Osteoblast (primary cell): ENCODE measurements around the gene MIGA1. TPM values are rescaled to one million over a fixed set of nuclear protein-coding genes. Genes with fewer than 3 reads are reported as not detected.
"Not testable (repeated sequence)": the region's sequence is repeated elsewhere in the genome, so short reads cannot be mapped to it uniquely, and the experiment has no call there.

Experiments used
- DNase-seq: peaks from one replicate; pipeline ENCODE4 v3.0.0; 2011; ENCODE audit warnings: low spot score, mixed read lengths; ENCODE audit not compliant: insufficient read length; ENCODE audit errors: missing footprints
- H2AFZ ChIP-seq: 2 replicates; pipeline ENCODE4 v1.6.0; 2011; ENCODE audit warnings: mild to moderate bottlenecking, low read length
- H3K27ac ChIP-seq: 2 replicates; pipeline ENCODE4 v1.5.1; 2011; ENCODE audit warnings: mild to moderate bottlenecking, low read depth, low read length, moderate library complexity
- H3K27me3 ChIP-seq: 2 replicates; pipeline ENCODE4 v1.6.0; 2012; ENCODE audit warnings: mild to moderate bottlenecking, control low read depth, inconsistent platforms, low read length, moderate library complexity; ENCODE audit not compliant: insufficient read depth
- H3K36me3 ChIP-seq: 2 replicates; pipeline ENCODE4 v1.5.1; 2011; ENCODE audit warnings: mild to moderate bottlenecking, low read length, control low read depth, moderate library complexity; ENCODE audit not compliant: insufficient read depth
- H3K4me1 ChIP-seq: 2 replicates; pipeline ENCODE4 v1.5.1; 2011; ENCODE audit warnings: mild to moderate bottlenecking, low read length, control low read depth, moderate library complexity; ENCODE audit not compliant: insufficient read depth
- H3K4me2 ChIP-seq: 2 replicates; pipeline ENCODE4 v1.6.0; 2011; ENCODE audit warnings: mild to moderate bottlenecking, low read length; ENCODE audit not compliant: insufficient read depth
- H3K4me3 ChIP-seq: fragments of 200-600 bp; sonication (generic); 3 replicates; pipeline ENCODE4 v1.5.1; 2012; ENCODE audit warnings: mild to moderate bottlenecking, low read length, inconsistent platforms; ENCODE audit not compliant: insufficient read depth
- H3K79me2 ChIP-seq: 2 replicates; pipeline ENCODE4 v1.6.0; 2012; ENCODE audit warnings: mild to moderate bottlenecking, low read length, control low read depth, inconsistent platforms; ENCODE audit not compliant: insufficient read depth
- H3K9me3 ChIP-seq: 2 replicates; pipeline ENCODE4 v1.5.1; 2011; ENCODE audit warnings: low read depth, low read length, control low read depth
- H4K20me1 ChIP-seq: 2 replicates; pipeline ENCODE4 v1.6.0; 2012; ENCODE audit warnings: mild to moderate bottlenecking, low read length, control low read depth; ENCODE audit not compliant: insufficient read depth
- CTCF ChIP-seq: IDR thresholded peaks from 2 replicates; pipeline ENCODE4 v1.5.1; 2011; ENCODE audit warnings: mild to moderate bottlenecking, low read depth, low read length, moderate library complexity; ENCODE audit errors: extremely low read depth
- total RNA-seq: library from RNA; depleted of rRNA; stranded (reverse); fragments of >200 nt; gene quantifications from 2 replicates; pipeline ENCODE4 v1.2.3, GENCODE V29; 2012

MIGA1 gene
- total RNA-seq, 1 donor: 13.8 TPM

- no peak for TF ChIP-seq CTCF
- Histone ChIP-seq H3K4me2 (no peak overlapping the region), H3K4me3 (no peak overlapping the region), H3K9me3 (no peaks in the 10 kb centered on the region), H3K27ac (no peak overlapping the region), H3K27me3 (no peaks in the 10 kb centered on the region), H2AFZ (no peak overlapping the region), H3K79me2 (peaks cover 20% of the 10 kb centered on the region), H4K20me1 (peaks cover 1% of the 10 kb centered on the region), H3K4me1 (peaks cover 2% of the 10 kb centered on the region), H3K36me3 (peaks cover 16% of the 10 kb centered on the region)
- no peak for DNase-seq
These were observed 23.9 kb downstream of the MIGA1 start for GRCh38 chr1:77803371-77803770.

GRCh38 chr1:77809787-77810462, 30.5 kb downstream of the MIGA1 start:
- not testable (repeated sequence) for H3K27me3 ChIP-seq, H2AFZ ChIP-seq, H3K4me1 ChIP-seq, H3K9me3 ChIP-seq, H3K4me2 ChIP-seq, H3K4me3 ChIP-seq, DNase-seq, H3K27ac ChIP-seq, H3K79me2 ChIP-seq, H4K20me1 ChIP-seq
- H3K36me3 ChIP-seq: peaks cover 24% of the 10 kb centered on the region

GRCh38 chr1:77811589-77811988, 32.1 kb downstream of the MIGA1 start:
- H3K27me3 ChIP-seq, H3K27ac ChIP-seq, H4K20me1 ChIP-seq, H3K9me3 ChIP-seq, H3K4me2 ChIP-seq, H2AFZ ChIP-seq, H3K4me3 ChIP-seq, H3K4me1 ChIP-seq, H3K79me2 ChIP-seq, DNase-seq: not testable (repeated sequence)
- H3K36me3 ChIP-seq: peaks cover 26% of the 10 kb centered on the region

- no peak for TF ChIP-seq CTCF
These were observed 38.1 kb downstream of the MIGA1 start for GRCh38 chr1:77817368-77818209.

GRCh38 chr1:77820121-77820520, 40.7 kb downstream of the MIGA1 start:
- no peak overlapping the region for H3K4me2 ChIP-seq

More at GRCh38 chr1:77817368-77818209, 38.1 kb downstream of the MIGA1 start:
- no peak overlapping the region for H3K4me2 ChIP-seq
- H3K4me1 ChIP-seq: no peaks in the 10 kb centered on the region
- no peaks in the 10 kb centered on the region for H3K27me3 ChIP-seq
- no peak for DNase-seq
- H3K36me3 ChIP-seq: peaks cover 18% of the 10 kb centered on the region
- H3K79me2 ChIP-seq: no peaks in the 10 kb centered on the region
- no peak overlapping the region for H3K27ac ChIP-seq
- H2AFZ ChIP-seq: no peak overlapping the region
- H3K4me3 ChIP-seq: no peak overlapping the region
- no peaks in the 10 kb centered on the region for H3K9me3 ChIP-seq
- H4K20me1 ChIP-seq: no peaks in the 10 kb centered on the region

More at GRCh38 chr1:77820121-77820520, 40.7 kb downstream of the MIGA1 start:
- DNase-seq: no peak
- Histone ChIP-seq H3K4me1 (peaks cover 13% of the 10 kb centered on the region), H3K27me3 (no peaks in the 10 kb centered on the region), H2AFZ (no peak overlapping the region), H4K20me1 (no peaks in the 10 kb centered on the region), H3K9me3 (no peaks in the 10 kb centered on the region), H3K36me3 (peaks cover 4% of the 10 kb centered on the region), H3K79me2 (no peaks in the 10 kb centered on the region), H3K4me3 (no peak overlapping the region), H3K27ac (no peak overlapping the region)
- TF ChIP-seq CTCF: no peak
